ENCODE measurements around the gene CLDN3.
"Not testable (repeated sequence)": the region's sequence is repeated elsewhere in the genome, so short reads cannot be mapped to it uniquely, and the experiment has no call there.

The CLDN3 gene, protein sequence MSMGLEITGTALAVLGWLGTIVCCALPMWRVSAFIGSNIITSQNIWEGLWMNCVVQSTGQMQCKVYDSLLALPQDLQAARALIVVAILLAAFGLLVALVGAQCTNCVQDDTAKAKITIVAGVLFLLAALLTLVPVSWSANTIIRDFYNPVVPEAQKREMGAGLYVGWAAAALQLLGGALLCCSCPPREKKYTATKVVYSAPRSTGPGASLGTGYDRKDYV

DNA sequence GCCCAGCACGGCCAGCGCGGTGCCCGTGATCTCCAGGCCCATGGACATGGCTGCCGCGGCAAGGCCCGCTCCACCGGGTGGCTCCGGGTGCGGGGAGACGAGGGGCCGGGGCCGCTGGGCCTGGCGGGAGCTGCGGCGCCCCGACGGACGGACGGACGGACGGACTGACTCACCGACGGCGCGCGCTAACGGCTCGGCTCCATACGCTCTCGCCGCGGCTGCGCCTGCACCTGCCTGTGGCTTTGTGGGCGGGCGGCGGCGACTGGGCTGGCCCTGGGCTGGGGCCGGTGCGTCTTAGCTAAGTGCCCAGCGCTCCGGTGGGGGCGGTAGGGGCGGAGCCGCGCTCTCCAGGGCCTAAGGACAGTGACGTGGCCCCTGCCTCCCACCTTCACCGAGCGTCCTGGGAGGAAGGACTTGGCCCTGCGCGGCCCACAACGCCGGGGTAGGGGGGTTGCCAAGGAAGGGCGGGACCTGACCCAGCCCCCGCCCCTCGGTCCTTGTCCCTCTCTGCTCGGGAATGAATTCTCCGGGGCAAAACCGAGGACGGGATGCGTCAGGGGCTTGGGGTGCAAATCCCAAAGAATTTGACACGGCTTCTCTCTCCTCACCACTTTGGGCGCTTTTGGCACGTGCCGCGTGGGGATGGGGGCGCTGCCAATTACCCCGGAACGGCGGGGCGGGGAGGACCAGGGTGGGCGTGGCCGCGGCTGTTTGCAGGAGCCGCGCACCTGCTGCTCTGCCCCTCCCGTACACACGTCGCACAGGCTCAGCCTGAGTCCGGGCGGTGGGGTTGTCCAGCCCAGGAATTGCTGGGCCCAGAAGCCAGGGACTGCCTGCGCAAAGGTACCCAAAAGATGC, at the start of gene CLDN3:
Gene CLDN3 (minus strand): TSS at position 269 of the 858 bp plus-strand sequence. CDS start 221 bp downstream, at position 48.
- Histone ChIP-seq H3K27ac (peak within 1 kb of the TSS in 2 of 21 experiments; percentile 7 to 21), H3K4me3 (peak within 1 kb of the TSS in 3 of 7 experiments; percentile 1 to 17 (median 12))

DNA sequence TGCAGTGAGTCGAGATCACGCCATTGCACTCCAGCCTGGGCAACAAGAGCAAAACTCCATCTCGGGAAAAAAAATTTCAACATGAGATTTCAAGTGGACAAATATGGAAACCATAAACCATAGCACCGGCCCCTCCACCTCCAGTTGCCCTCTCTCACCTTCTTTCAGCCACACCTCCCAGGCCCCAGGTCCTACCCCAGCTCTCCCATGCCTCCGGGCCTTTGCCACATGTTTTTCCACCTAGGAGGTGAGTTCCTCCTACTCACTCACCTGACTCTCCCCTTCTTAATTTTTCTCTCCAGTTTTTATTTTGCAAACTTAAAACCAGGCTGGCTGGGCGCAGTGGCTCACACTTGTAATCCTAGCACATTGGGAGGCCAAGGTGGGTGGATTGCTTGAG, 47.1 kb upstream of the CLDN3 start:
- Histone ChIP-seq H3K4me3 (no peak overlapping the region), H3K27ac (no peak overlapping the region)

DNA sequence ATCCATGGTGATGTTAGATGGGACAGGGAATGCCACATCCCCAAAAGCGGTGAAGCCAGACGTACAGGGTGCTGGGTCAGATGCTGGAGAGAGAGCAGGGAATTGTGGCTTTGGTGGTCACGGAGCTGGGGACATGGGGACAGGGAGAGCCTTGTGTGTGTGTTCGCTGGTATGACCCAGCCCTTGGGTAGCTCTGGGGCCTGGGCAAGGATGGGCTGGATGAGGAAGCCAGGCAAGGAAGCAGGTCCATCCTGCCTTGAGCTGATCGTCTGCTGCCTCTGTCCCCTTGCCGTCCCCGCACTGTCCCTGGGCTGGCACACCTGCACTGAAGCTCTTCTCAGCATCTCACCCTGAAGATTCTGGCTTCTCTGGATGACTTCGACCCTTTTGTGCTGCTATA, 45.4 kb upstream of the CLDN3 start:
- Histone ChIP-seq H3K27ac (no peak overlapping the region), H3K4me3 (no peak overlapping the region)

DNA sequence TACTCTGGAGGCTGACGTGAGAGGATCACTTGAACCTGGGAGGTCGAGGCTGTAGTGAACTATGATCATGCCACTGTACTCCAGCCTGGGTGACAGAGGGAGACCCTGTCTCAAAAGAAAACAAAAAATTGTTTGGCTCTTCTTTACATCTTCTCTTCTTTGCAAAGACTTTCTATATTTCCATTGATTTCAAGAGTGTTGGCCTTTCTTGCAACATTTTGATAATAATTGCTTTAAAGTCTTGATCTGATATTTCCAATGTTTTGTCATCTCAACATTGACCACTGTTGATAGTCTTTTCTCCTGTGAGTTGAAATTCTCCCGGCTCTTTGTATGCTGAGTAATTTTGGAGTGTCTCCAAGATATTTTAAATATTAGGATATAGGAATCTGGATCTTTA, 42.9 kb upstream of the CLDN3 start:
- no peak overlapping the region for H3K27ac ChIP-seq
- H3K4me3 ChIP-seq, result no peak overlapping the region

DNA sequence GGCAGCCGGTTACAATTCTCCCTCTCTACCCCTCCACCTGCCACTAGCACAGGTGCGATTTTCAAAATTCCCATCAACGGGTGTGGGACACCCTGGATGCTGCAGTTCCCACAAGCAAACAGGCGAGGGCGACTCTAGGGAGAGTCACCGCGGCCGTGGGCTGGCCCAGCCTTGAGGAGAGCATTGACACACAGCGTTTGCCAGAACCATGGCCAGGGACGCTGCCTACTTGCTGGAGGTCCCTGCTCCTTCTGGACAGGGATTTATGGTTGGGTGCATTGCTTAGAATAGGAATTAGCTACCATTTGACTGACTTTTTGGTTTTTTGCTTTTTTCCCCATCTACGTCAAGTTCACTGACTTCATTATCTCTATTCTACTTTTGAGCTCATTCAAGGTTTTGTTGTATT, 41.7 kb upstream of the CLDN3 start:
- Histone ChIP-seq H3K27ac (no peak overlapping the region), H3K4me3 (no peak overlapping the region)

DNA sequence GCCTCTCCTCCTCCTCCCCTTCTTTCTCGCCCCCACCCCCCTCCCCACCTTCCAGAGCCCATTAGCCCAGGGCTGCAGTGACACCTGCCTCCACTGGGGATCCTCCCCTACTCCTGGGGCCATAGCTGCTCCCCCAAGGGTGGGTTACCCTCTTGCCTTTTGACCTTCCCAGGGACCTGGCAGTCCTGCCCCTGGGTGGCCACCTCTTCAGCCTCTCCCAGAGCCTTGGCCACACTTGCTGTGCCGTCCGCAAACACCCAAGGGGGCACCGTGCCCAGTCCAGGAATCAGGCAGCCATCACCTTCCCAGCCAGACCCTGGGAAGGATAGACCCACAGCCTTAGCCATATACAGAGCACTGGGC, 40.9 kb upstream of the CLDN3 start:
- Histone ChIP-seq H3K27ac (no peak overlapping the region), H3K4me3 (no peak overlapping the region)

DNA sequence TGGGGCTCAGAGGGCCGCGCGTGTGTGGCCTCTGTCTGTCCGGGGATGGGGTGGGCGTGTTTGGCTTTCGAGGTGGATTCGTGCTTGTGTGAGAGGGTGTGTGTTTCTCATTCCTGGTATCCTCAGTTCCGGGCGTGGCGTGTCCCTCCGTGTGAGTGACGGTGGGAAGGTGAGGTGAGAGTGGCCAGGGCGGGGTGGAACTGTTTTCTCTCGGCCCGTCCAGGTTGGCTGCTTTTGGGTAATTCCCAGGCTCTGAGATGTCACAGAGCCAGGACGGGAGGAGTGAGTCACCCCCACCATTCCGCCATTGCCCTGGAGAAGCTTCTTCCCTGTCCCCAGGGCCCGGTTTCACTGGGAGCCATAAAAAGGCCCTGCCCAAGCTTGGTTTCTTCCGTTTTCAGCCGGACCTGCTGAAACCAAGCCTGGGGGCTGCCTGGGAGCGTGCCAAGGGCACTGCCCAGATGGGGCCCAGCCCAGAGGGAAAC, 39.4 kb upstream of the CLDN3 start:
- H3K4me3 ChIP-seq, result no peak overlapping the region
- no peak overlapping the region for H3K27ac ChIP-seq

DNA sequence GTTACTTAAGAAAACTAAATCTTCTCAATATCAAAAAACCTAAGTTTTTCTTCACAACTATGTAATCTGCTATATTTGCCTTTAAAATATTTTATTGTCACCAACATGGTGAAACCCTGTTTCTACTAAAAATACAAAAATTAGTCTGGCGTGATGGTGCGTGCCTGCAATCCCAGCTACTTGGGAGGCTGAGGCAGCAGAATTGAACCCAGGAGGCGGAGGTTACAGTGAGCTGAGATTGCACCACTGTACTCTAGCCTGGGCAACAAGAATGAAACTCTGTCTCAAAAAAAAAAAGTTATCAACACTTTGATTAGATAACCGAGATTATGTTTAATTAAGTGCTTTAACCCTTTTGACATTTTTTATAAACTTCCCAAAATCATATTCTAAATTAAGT, 32.4 kb upstream of the CLDN3 start:
- Histone ChIP-seq H3K27ac (no peak overlapping the region), H3K4me3 (no peak overlapping the region)

DNA sequence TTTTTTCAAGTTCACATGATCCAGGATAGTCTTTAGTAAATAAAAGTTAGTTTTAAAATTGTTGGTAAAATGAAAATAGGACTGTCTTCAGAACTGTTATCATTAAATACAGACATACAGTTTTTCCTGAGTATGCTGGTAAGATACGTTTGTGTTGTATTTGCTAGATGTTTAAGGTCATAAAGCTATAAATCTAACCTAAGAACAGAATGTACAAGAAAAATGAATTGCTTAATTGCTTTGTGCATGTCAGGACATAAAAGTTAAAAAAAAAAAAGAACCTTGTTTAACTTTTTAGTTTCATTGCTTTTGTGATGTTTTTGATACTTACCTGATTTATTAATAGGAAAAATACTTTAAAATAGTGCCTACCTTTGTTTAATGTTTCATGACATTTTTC, 31.5 kb upstream of the CLDN3 start:
- Histone ChIP-seq H3K4me3 (no peak overlapping the region), H3K27ac (no peak overlapping the region)

DNA sequence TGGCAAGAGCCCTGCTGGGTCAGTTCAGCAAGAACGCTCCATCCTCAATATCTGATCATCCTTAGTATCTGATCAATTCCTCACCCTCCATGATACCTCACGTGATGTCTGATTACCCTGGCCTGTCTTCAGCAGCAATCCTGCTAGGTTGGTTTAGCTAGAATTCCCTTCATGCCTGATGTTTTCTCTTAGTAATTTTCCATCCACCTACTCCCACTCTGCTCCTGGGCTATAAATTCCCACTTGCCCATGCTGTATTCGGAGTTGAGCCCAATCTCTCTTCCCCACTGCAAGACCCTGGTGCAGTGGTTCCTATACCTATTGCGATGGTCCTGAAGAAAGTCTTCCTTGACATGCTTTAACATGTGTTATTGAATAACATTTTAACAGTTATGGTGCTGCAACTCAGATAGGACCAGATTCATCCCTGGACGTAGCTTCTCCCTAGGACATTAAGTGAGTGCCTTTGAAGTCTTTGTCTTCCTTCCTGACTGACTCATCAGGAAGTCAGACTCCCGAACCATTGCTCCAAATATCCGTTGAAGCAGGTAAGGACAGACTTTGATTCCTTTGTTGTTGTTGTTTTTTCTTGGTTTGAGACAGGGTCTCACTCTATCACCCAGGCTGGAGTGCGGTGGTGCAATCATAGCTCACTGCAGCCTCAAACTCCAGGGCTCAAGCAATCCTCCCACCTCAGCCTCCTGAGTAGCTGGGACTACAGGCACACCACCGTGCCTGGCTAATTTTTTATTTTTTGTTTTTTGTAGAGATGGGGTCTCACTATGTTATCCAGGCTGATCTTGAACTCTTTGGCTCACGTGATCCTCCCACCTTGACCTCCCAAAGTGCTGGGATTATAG, 29.4 kb upstream of the CLDN3 start:
- Histone ChIP-seq H3K27ac (no peak overlapping the region), H3K4me3 (no peak overlapping the region)

DNA sequence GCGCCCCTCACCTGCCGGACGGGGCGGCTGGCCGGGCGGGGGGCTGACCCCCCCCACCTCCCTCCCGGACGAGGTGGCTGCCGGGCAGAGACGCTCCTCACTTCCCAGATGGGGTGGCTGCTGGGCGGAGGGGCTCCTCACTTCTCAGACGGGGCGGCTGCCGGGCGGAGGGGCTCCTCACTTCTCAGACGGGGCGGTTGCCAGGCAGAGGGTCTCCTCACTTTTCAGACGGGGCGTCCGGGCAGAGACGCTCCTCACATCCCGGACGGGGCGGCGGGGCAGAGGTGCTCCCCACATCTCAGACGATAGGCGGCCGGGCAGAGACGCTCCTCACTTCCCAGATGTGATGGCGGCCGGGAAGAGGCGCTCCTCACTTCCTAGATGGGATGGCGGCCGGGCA, 27.1 kb upstream of the CLDN3 start:
- H3K27ac ChIP-seq, H3K4me3 ChIP-seq: not testable (repeated sequence)

DNA sequence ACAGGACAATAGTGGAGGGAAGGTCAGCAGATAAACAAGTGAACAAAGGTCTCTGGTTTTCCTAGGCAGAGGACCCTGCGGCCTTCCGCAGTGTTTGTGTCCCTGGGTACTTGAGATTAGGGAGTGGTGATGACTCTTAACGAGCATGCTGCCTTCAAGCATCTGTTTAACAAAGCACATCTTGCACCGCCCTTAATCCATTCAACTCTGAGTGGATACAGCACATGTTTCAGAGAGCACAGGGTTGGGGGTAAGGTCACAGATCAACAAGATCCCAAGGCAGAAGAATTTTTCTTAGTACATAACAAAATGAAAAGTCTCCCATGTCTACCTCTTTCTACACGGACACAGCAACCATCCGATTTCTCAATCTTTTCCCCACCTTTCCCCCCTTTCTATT, 26.6 kb upstream of the CLDN3 start:
- H3K27ac ChIP-seq, H3K4me3 ChIP-seq: not testable (repeated sequence)

DNA sequence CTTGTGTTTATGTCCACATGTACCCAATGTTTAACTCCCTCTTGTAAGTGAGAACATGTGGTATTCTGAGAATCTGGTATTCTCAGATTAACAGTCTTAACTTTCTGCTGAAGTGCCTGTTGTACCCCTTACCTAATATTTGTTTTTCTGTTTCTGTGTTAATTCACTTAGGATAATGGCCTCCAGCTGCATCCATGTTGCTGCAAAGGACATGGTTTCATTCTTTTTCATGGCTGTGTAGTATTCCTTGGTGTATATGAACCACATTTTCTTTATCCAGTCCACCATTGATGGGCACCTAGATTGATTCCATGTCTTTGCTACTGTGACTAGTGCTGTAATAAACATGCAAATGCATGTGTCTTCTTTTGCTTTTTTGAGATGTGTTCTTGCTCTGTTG, 25.1 kb upstream of the CLDN3 start:
- H3K27ac ChIP-seq, result not testable (repeated sequence)

DNA sequence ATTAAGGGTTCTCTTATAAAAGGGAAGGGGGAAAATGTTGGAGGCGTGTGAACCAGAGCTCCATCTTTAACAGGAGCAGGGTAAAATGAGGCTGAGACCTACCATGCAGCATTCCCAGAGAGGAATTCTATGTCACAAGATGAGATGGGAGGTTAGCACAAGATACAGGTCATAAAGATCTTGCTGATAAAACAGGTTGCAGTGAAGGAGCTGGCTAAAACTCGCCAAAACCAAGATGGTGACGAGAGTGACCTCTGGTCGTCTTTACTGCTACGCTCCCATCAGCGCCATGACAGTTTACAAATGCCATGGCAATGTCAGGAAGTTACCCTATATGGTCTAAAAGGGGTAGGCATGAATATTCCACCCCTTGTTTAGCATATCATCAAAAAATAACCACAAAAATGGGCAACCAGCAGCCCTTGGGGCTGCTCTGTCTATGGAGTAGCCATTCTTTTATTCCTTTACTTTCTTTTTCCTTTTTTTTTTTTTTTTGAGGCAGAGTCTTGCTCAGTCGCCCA, 21.2 kb upstream of the CLDN3 start:
- H3K27ac ChIP-seq, H3K4me3 ChIP-seq: not testable (repeated sequence)

More for the DNA sequence above, 25.1 kb upstream of the CLDN3 start:
- not testable (repeated sequence) for H3K4me3 ChIP-seq

DNA sequence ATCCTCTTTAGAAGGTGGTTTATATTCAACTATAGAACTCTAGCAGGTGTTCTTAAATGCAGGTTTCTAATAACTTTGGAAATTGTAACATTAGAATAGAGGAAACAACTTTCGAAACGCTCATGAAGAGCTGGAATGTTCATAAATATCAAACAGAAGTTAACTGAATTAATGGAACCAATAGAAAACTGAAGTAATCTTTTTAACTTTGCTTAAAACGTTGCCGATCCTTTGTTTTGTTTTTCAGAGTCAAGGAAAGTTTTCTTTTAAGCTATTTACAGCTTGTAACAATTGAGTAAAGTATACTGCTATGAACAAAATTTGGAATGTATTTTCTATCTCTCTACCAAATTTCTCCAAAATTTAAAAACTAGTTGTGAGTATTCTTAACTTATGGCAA, 19.0 kb upstream of the CLDN3 start:
- Histone ChIP-seq H3K27ac (no peak overlapping the region), H3K4me3 (no peak overlapping the region)

DNA sequence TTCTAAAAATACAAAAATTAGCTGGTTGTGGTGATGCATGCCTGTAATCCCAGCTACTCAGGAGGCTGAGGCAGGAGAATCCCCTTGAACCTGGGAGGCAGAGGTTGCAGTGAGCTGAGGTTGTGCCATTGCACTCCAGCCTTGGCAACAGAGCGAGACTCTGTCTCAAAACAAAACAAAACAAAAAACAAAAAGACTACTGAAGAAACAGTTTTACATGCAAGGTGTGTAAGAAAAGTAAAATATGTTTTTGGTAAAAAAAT, 17.6 kb upstream of the CLDN3 start:
- not testable (repeated sequence) for H3K4me3 ChIP-seq, H3K27ac ChIP-seq

DNA sequence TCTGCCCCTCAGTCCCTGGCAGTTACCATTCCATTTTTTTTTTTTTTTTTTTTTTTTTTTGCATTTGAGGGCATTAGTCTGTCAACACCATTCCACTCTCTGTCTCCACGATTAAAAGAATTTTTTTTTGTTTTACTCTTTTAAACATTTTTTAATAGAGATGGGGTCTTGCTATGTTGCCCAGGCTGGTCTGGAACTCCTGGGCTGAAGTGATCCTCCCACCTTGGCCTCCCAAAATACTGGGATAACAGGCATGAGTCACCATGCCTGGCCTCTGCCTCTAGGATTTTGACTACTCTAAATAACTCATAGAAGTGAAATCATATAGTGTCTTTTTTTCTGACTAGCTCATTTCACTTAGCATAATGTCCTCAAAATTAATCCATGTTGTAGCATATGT, 16.5 kb upstream of the CLDN3 start:
- H3K4me3 ChIP-seq, result no peak overlapping the region
- no peak overlapping the region for H3K27ac ChIP-seq

DNA sequence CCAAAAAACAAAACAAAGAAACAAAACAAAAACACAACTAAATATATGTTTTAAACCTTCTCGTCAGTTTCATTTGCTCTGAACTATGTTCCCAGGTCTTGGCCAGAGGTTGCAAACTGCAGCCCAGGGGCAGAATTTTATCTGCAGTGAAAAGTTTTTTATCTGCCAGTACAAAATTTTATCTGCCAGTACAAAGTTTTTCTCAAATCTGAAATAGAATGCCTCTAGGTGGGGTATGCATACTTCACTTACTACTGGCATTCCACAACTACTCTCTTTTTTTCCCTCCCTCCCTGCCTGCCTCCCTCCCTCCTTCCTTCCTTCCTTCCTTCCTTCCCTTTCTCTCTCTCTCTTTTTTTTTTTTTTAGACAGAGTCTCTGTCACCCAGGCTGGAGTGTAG, 9.4 kb upstream of the CLDN3 start:
- no peak overlapping the region for H3K4me3 ChIP-seq
- no peak overlapping the region for H3K27ac ChIP-seq

DNA sequence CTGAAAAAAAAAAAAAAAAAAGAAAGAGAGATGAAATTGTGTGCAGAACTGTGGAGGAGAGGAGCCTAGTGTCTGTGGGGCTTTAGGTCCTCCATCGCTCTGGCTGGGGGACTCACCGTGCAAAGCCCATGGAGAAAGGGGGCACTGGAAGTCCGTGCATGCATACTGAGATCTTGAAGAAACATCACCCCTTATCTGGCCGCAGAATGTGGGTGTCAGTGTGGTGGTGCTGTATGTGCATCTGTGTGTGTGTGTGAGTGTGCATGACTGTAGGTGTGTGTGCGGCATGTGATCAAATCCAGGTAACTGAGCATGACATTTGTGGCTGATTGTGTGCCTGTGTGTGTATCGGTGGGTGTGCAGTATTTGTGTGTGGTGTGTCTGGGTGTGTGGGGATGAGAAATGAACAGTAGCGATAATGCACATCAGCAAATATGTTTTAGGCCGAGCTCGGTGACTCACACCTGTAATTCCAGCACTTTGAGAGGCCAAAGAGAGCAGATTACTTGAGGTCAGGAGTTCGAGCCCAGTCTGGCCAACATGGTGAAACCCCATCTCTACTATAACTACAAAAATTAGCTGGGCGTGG, 8.8 kb upstream of the CLDN3 start:
- H3K27ac ChIP-seq, result no peak overlapping the region
- no peak overlapping the region for H3K4me3 ChIP-seq

DNA sequence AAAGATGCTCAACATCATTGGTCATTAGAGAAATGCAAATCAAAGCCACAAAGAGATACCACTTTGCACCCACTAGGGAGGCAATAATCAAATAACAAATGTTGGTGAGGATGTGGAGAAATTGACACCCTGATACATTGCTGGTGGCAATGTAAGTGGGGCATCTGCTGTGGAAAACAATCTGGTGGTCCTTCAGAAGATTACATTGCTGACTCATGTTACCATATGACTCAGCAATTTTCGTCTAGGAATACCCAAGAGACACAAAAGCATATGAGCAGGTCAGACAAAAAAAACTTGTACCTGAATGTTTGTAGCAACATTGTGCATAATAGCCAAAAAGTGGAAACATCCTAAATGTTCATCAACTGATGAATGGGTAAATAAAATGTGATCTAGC, 4.9 kb upstream of the CLDN3 start:
- Histone ChIP-seq H3K27ac (no peak overlapping the region), H3K4me3 (no peak overlapping the region)

All from skin epidermis (tissue), 12 donors.